GM18907 (cell line): ENCODE measurements around the gene TIPRL.
"Not testable (repeated sequence)": the region's sequence is repeated elsewhere in the genome, so short reads cannot be mapped to it uniquely, and the experiment has no call there.

Experiments used
- ATAC-seq: cut with Tn5 transposase; IDR thresholded peaks from one replicate; pipeline ENCODE4 v1.9.1; 2021; ENCODE audit warnings: mild to moderate bottlenecking, moderate library complexity; ENCODE audit not compliant: unreplicated experiment

TIPRL gene

GRCh38 chr1:168207673-168208072 lies 28.9 kb downstream of the TIPRL start:
- ATAC-seq, result not testable (repeated sequence)

- ATAC-seq, result no peak
These were observed 31.6 kb downstream of the TIPRL start for GRCh38 chr1:168210312-168210711.

- ATAC-seq, result no peak
These were observed 34.6 kb downstream of the TIPRL start for GRCh38 chr1:168213349-168213748.

GRCh38 chr1:168216171-168216570 lies 37.4 kb downstream of the TIPRL start:
- ATAC-seq, result no peak

GRCh38 chr1:168217664-168218063 lies 38.9 kb downstream of the TIPRL start:
- no peak for ATAC-seq

GRCh38 chr1:168218658-168219057 lies 39.9 kb downstream of the TIPRL start:
- ATAC-seq, result no peak

- no peak for ATAC-seq
These were observed 41.7 kb downstream of the TIPRL start for GRCh38 chr1:168220470-168220871.

GRCh38 chr1:168221275-168221674 lies 42.5 kb downstream of the TIPRL start:
- no peak for ATAC-seq

GRCh38 chr1:168223261-168223660 lies 44.5 kb downstream of the TIPRL start:
- no peak for ATAC-seq

- no peak for ATAC-seq
These were observed 45.1 kb downstream of the TIPRL start for GRCh38 chr1:168223681-168224540.

- ATAC-seq, result no peak
These were observed 46.2 kb downstream of the TIPRL start for GRCh38 chr1:168224991-168225390.

GRCh38 chr1:168225476-168226190 lies 46.9 kb downstream of the TIPRL start, which contains the start of gene SFT2D2:
TSS of gene SFT2D2 (plus strand) at chr1:168226004. CDS start at chr1:168226080, 76 bp downstream.
- ATAC-seq, result peak; percentile 86

GRCh38 chr1:168227620-168228019 lies 48.9 kb downstream of the TIPRL start:
- no peak for ATAC-seq

GRCh38 chr1:168229893-168230292 lies 51.1 kb downstream of the TIPRL start:
- no peak for ATAC-seq

- no peak for ATAC-seq
These were observed 51.9 kb downstream of the TIPRL start for GRCh38 chr1:168230709-168231108.

- peak; percentile 75 for ATAC-seq
These were observed 56.2 kb downstream of the TIPRL start for GRCh38 chr1:168234846-168235547.

GRCh38 chr1:168235548-168235885 lies 56.8 kb downstream of the TIPRL start:
- ATAC-seq, result no peak

GRCh38 chr1:168235937-168236336 lies 57.2 kb downstream of the TIPRL start:
- ATAC-seq, result no peak

- ATAC-seq, result no peak
These were observed 58.3 kb downstream of the TIPRL start for GRCh38 chr1:168236836-168237611.

- ATAC-seq, result no peak
These were observed 64.4 kb downstream of the TIPRL start for GRCh38 chr1:168243198-168243597.
